ENCODE data around the gene CPA5.

CPA5 gene

DNA sequence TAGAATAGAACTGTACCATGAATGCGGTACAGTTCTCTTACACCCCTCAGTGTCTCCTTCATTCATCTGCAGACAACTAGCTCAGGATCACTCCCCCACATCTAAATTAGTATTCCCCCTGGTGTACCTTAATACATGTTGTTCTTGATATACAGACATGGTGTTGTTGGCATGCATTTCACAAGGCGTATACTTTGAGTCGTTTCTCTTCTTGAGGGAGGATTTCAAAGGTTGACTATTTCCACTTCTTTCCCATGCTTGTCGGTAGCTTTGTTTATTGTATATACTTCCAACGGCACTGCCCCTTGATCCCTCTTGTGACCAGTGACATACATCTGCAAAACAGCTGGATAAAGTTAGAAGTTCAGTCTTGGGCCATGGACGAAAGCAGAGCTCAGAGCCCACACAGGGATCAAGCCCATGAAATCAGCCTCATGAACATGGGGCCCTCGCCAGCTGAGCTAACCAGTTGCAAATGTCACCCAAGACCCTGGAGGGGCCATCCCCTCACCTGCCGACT lies 43.1 kb upstream of the CPA5 start:
- H3K4me3 ChIP-seq (ENCODE audit: low read depth, low read length) = no peak overlapping the region
- TF ChIP-seq, protein P1, sequence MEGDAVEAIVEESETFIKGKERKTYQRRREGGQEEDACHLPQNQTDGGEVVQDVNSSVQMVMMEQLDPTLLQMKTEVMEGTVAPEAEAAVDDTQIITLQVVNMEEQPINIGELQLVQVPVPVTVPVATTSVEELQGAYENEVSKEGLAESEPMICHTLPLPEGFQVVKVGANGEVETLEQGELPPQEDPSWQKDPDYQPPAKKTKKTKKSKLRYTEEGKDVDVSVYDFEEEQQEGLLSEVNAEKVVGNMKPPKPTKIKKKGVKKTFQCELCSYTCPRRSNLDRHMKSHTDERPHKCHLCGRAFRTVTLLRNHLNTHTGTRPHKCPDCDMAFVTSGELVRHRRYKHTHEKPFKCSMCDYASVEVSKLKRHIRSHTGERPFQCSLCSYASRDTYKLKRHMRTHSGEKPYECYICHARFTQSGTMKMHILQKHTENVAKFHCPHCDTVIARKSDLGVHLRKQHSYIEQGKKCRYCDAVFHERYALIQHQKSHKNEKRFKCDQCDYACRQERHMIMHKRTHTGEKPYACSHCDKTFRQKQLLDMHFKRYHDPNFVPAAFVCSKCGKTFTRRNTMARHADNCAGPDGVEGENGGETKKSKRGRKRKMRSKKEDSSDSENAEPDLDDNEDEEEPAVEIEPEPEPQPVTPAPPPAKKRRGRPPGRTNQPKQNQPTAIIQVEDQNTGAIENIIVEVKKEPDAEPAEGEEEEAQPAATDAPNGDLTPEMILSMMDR (IDR thresholded peaks at IDR 0.05; ENCODE audit: control insufficient read depth, extremely low read depth, insufficient read depth) = no peak

DNA sequence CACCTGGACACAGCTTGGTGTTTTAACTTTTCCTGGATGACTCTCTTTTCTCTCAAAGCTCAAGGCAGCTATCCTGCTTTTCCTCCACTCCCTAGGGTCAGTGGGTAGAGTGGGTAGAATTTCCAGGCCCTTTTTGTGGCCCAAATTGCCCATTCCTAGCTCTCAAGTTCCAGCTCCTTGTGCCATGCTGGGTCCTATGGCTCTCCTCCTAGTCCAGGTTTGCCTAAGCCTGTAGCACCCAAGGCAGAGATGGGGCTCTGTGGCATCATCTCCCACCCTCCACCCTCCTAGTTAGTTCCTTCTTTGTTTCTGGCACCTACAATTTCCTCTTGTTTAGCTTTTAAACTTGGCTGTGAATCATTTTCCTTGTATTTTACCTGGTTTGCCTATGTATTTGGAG lies 42.0 kb upstream of the CPA5 start:
- TF ChIP-seq, protein P1 (IDR thresholded peaks at IDR 0.05; ENCODE audit: control insufficient read depth, extremely low read depth, insufficient read depth) = no peak
- no peak for DNase-seq (ENCODE audit: low read depth)
- no peak overlapping the region for H3K4me3 ChIP-seq (ENCODE audit: low read depth, low read length)

More for the DNA sequence above, 43.1 kb upstream of the CPA5 start:
- no peak for DNase-seq (ENCODE audit: low read depth)

DNA sequence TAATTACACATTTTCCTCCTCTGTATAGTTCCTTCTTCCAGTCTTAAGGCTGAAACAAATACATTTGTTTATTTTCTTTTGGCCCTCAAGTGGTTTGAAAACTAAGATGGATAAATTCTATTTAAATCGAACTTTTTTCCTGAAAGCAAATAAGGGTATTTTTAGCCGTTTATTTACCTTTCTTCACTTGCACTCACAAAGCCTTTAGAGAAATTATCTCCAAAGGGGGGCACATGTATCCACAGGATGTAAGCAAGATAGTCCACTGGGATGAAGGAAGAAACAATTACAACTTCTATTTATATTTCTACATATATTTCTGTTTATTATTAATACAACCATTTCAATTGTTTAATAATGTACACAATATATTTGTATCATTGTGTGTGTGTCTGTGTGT lies 41.5 kb upstream of the CPA5 start:
- TF ChIP-seq, protein P1 (IDR thresholded peaks at IDR 0.05; ENCODE audit: control insufficient read depth, extremely low read depth, insufficient read depth) = no peak
- no peak overlapping the region for H3K4me3 ChIP-seq (ENCODE audit: low read depth, low read length)
- no peak for DNase-seq (ENCODE audit: low read depth)

- no peak overlapping the region for H3K4me3 ChIP-seq (ENCODE audit: low read depth, low read length)
- no peak for DNase-seq (ENCODE audit: low read depth)
Measured at GRCh38 chr7:130303551-130303950, 41.1 kb upstream of the CPA5 start.

GRCh38 chr7:130303982-130304381 lies 40.6 kb upstream of the CPA5 start:
- TF ChIP-seq, protein P1 (IDR thresholded peaks at IDR 0.05; ENCODE audit: control insufficient read depth, extremely low read depth, insufficient read depth) = no peak
- DNase-seq (ENCODE audit: low read depth) = no peak
- no peak overlapping the region for H3K4me3 ChIP-seq (ENCODE audit: low read depth, low read length)

More at GRCh38 chr7:130303551-130303950, 41.1 kb upstream of the CPA5 start:
- TF ChIP-seq, protein P1 (IDR thresholded peaks at IDR 0.05; ENCODE audit: control insufficient read depth, extremely low read depth, insufficient read depth) = no peak

DNA sequence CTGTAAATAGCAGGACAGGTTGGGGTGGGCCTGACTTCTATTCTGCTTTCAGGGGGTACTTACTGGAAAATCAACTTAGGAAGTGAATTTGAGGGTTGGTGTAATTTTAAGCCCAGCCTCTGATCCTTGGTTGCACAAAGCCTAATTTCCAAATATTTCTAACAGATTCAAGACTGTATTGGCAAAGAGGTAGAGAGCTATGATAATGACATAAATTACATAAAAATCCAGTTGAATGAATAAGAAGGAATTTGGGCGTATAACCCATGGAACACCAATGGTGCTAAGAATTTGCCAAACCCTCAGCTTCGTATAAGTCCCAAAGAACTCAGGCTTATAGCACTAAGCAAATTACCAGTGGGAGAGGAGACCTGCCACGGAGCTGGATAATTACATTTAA lies 39.7 kb upstream of the CPA5 start:
- no peak for DNase-seq (ENCODE audit: low read depth)
- no peak overlapping the region for H3K4me3 ChIP-seq (ENCODE audit: low read depth, low read length)
- TF ChIP-seq, protein P1 (IDR thresholded peaks at IDR 0.05; ENCODE audit: control insufficient read depth, extremely low read depth, insufficient read depth) = no peak

DNA sequence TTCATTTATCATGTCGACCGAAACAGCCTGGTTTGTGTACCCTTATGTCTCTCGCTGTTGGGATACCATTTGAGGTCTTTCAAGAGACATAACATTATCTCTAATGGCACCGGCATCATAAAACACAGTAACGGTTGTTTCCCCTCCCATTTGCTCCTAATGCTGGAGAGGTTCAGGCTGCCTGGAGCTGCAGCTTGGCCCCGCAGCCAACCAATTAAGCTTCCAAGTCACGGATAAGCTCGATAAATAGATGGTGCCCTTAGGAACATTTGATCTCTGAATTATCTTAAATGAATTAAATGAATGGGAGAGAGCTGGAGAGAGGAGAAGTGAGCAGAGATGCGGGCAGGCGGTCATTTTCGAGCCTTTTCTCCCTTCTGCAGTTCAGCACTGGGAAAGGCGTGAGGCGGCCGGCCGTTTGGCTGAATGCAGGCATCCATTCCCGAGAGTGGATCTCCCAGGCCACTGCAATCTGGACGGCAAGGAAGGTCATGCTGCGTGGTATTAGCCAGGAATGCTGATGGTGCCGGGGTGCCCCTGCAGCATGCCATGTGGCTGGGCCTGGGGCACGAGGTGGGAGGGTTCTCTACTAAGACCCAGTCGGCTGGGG lies 39.1 kb upstream of the CPA5 start:
- no peak for DNase-seq (ENCODE audit: low read depth)
- TF ChIP-seq, protein P1 (IDR thresholded peaks at IDR 0.05; ENCODE audit: control insufficient read depth, extremely low read depth, insufficient read depth) = no peak
- H3K4me3 ChIP-seq (ENCODE audit: low read depth, low read length) = no peak overlapping the region
